Nephron progenitor cell (in vitro differentiated cells): Measurements from ENCODE around the gene DGKD.

Experiments used
- DNase-seq: peaks from one replicate; pipeline ENCODE4 v3.0.0; 2021
- H3K27ac Mint-ChIP-seq: 2 replicates; pipeline ENCODE4 v1.8.0; 2021; ENCODE audit warnings: mild to moderate bottlenecking, moderate library complexity, mixed read lengths
- H3K27me3 Mint-ChIP-seq: 2 replicates; pipeline ENCODE4 v1.8.0; 2021; ENCODE audit warnings: mild to moderate bottlenecking, low read depth, mixed read lengths; ENCODE audit not compliant: poor library complexity
- H3K36me3 Mint-ChIP-seq: 2 replicates; pipeline ENCODE4 v1.8.0; 2021; ENCODE audit warnings: low read depth, mixed read lengths
- H3K4me1 Mint-ChIP-seq: 2 replicates; pipeline ENCODE4 v1.8.0; 2021; ENCODE audit warnings: mixed read lengths
- H3K4me3 Mint-ChIP-seq: 2 replicates; pipeline ENCODE4 v1.8.0; 2021; ENCODE audit warnings: mild to moderate bottlenecking, moderate library complexity, mixed read lengths
- H3K9me3 Mint-ChIP-seq: 2 replicates; pipeline ENCODE4 v1.8.0; 2021; ENCODE audit warnings: mild to moderate bottlenecking, moderate library complexity, mixed read lengths
- CTCF ChIP-seq: fragments of 200-600 bp; sonication (generic); IDR thresholded peaks from 2 replicates; pipeline ENCODE4 v1.5.0; 2021; ENCODE audit warnings: antibody characterized with exemption

DGKD gene

DNA sequence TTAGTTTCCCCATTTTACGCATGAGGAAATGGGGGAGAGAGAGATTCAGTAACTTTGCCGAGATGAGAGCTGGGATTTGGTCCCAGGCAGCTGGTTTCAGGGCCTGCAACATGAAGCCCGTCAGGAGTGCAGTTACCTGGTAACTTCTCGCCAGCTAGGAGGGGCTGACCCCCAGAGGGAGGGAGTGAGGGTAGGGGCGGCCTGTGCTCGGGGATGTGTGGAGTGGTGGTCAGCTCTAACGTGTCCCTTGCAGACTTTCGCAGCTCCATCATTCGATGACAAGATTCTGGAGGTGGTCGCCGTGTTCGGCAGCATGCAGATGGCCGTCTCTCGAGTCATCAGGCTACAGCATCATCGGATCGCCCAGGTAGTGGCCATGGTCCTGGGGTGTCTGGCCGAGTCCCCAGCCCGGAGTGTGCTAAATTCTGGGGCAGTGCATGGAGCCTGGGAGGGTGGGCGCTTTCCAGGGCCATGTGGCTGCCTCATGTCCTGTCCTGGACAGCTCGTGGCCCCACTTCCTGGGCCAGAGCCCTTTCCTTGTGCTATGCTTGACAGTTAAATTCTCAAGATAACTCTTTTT is 103.8 kb downstream of the DGKD start:
- H3K9me3 Mint-ChIP-seq = no peaks in the 10 kb centered on the region
- no peak overlapping the region for H3K27ac Mint-ChIP-seq
- no peak overlapping the region for H3K4me3 Mint-ChIP-seq
- TF ChIP-seq CTCF = no peak
- H3K36me3 Mint-ChIP-seq = peaks cover 61% of the 10 kb centered on the region
- H3K27me3 Mint-ChIP-seq = peaks cover 3% of the 10 kb centered on the region
- DNase-seq = no peak
- no peaks in the 10 kb centered on the region for H3K4me1 Mint-ChIP-seq

DNA sequence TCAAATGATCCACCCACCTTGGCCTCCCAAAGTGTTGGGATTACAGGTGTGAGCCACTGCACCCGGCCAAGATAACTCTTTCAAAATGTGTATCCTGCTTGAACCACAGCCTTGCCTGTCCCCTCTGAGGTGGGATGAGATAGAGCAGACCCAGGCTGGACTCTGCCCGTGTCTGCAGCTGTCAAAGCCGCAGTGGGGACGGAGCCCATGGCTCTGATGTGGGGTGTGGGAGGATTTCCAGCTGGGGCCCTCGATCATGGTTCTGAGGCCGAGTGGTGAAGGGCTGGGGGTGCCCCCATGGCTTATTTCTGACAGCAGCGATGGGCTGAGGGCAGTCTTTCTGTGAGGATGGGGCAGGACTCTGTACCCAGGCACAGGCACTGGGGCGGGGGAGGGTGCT is 104.5 kb downstream of the DGKD start:
- no peak overlapping the region for H3K4me3 Mint-ChIP-seq
- no peak for TF ChIP-seq CTCF
- H3K36me3 Mint-ChIP-seq = peaks cover 64% of the 10 kb centered on the region
- H3K27ac Mint-ChIP-seq = no peak overlapping the region
- H3K27me3 Mint-ChIP-seq = peaks cover 3% of the 10 kb centered on the region
- DNase-seq = no peak
- H3K4me1 Mint-ChIP-seq = no peaks in the 10 kb centered on the region
- no peaks in the 10 kb centered on the region for H3K9me3 Mint-ChIP-seq

GRCh38 chr2:233459426-233459825 is 105.1 kb downstream of the DGKD start:
- Mint-ChIP-seq H3K4me3 (no peak overlapping the region), H3K36me3 (peaks cover 64% of the 10 kb centered on the region), H3K4me1 (no peaks in the 10 kb centered on the region), H3K27ac (no peak overlapping the region), H3K9me3 (no peaks in the 10 kb centered on the region), H3K27me3 (peaks cover 3% of the 10 kb centered on the region)
- TF ChIP-seq CTCF = no peak
- DNase-seq = no peak

- Mint-ChIP-seq H3K27ac (no peak overlapping the region), H3K9me3 (no peaks in the 10 kb centered on the region), H3K4me1 (no peaks in the 10 kb centered on the region), H3K27me3 (peaks cover 3% of the 10 kb centered on the region), H3K36me3 (peaks cover 52% of the 10 kb centered on the region), H3K4me3 (no peak overlapping the region)
- no peak for TF ChIP-seq CTCF
- no peak for DNase-seq
Observed at GRCh38 chr2:233460726-233461441, 106.6 kb downstream of the DGKD start.

GRCh38 chr2:233461481-233461891 is 107.2 kb downstream of the DGKD start:
- H3K27ac Mint-ChIP-seq = no peak overlapping the region

More at GRCh38 chr2:233461481-233461891, 107.2 kb downstream of the DGKD start:
- H3K9me3 Mint-ChIP-seq = no peaks in the 10 kb centered on the region
- DNase-seq = no peak
- peaks cover 55% of the 10 kb centered on the region for H3K36me3 Mint-ChIP-seq
- H3K4me3 Mint-ChIP-seq = no peak overlapping the region
- no peaks in the 10 kb centered on the region for H3K4me1 Mint-ChIP-seq
- H3K27me3 Mint-ChIP-seq = peaks cover 3% of the 10 kb centered on the region
- no peak for TF ChIP-seq CTCF
